HEK293 (cell line): ENCODE measurements around the gene DDIAS.

Experiments
- CTCF ChIA-PET: fragments of 350-600 bp; formaldehyde crosslinking; extraction: SDS; loops from one replicate; lab custom pipeline; 2021; ENCODE audit warnings: antibody characterized with exemption; lab: Yijun Ruan, JAX
- POLR2A ChIA-PET: fragments of 300-600 bp; formaldehyde crosslinking; extraction: SDS; loops from one replicate; lab custom pipeline; 2020; ENCODE audit warnings: antibody characterized with exemption, inconsistent platforms; lab: Yijun Ruan, JAX
- H3K27ac ChIP-seq: fragments of 200-500 bp; sonication (Bioruptor generic); 2 replicates; pipeline ENCODE4 v1.5.1; 2014; ENCODE audit warnings: low read depth, low read length, control low read depth, inconsistent platforms; ENCODE audit errors: extremely low read depth
- H3K36me3 ChIP-seq, 2 experiments: fragments of 200-500 bp in 1 of 2; sonication (Bioruptor generic) in 1 of 2; 1 replicate in 1 of 2; 2 replicates in 1 of 2; pipeline ENCODE4 v1.5.1; 2014 to 2017; ENCODE audit warnings: inconsistent platforms in 2 of 2, low read length in 2 of 2; ENCODE audit not compliant: control insufficient read depth in 2 of 2, insufficient read depth in 1 of 2
- H3K4me1 ChIP-seq: fragments of 200-500 bp; sonication (Bioruptor generic); 2 replicates; pipeline ENCODE4 v1.5.1; 2014; ENCODE audit warnings: mild to moderate bottlenecking, low read length, inconsistent platforms; ENCODE audit not compliant: control insufficient read depth, insufficient read depth
- H3K4me3 ChIP-seq: 2 replicates; pipeline ENCODE4 v1.5.1; 2011; ENCODE audit warnings: low read depth, mild to moderate bottlenecking, control low read depth, low read length, moderate library complexity
- H3K9me3 ChIP-seq: fragments of 200-500 bp; sonication (Bioruptor generic); 2 replicates; pipeline ENCODE4 v1.5.1; 2014; ENCODE audit warnings: low read depth, low read length, inconsistent platforms; ENCODE audit not compliant: control insufficient read depth, insufficient read depth
- KLF8 ChIP-seq: fragments of 450-650 bp; formaldehyde crosslinking; IDR thresholded peaks from 2 replicates; pipeline ENCODE4 v1.5.1; 2016; ENCODE audit warnings: missing biosample characterization, missing genetic modification characterization
- WT1 ChIP-seq: fragments of 450-650 bp; formaldehyde crosslinking; IDR thresholded peaks from 2 replicates; pipeline ENCODE4 v1.5.1; 2016; ENCODE audit warnings: missing biosample characterization, missing genetic modification characterization
- ZBTB8A ChIP-seq: fragments of 450-650 bp; formaldehyde crosslinking; IDR thresholded peaks from 2 replicates; pipeline ENCODE4 v1.5.1; 2016; ENCODE audit warnings: missing biosample characterization, missing genetic modification characterization
- ZIC2 ChIP-seq: fragments of 450-650 bp; formaldehyde crosslinking; IDR thresholded peaks from 2 replicates; pipeline ENCODE4 v1.5.1; 2016; ENCODE audit warnings: missing biosample characterization, missing genetic modification characterization
- ZNF121 ChIP-seq: fragments of 450-650 bp; formaldehyde crosslinking; IDR thresholded peaks from 2 replicates; pipeline ENCODE4 v1.5.1; 2016; ENCODE audit warnings: missing biosample characterization, missing genetic modification characterization
- ZNF148 ChIP-seq: fragments of 450-650 bp; formaldehyde crosslinking; IDR thresholded peaks from 2 replicates; pipeline ENCODE4 v1.5.0; 2017; ENCODE audit warnings: missing biosample characterization, missing genetic modification characterization, borderline replicate concordance
- ZNF26 ChIP-seq: fragments of 450-650 bp; formaldehyde crosslinking; IDR thresholded peaks from 2 replicates; pipeline ENCODE4 v1.5.1; 2016; ENCODE audit warnings: missing biosample characterization, missing genetic modification characterization
- ZNF280D ChIP-seq: fragments of 450-650 bp; formaldehyde crosslinking; IDR thresholded peaks from 2 replicates; pipeline ENCODE4 v1.5.1; 2016; ENCODE audit warnings: missing biosample characterization, missing genetic modification characterization
- ZNF292 ChIP-seq: fragments of 450-650 bp; formaldehyde crosslinking; IDR thresholded peaks from 2 replicates; pipeline ENCODE4 v1.5.1; 2016; ENCODE audit warnings: low read depth, missing biosample characterization, missing genetic modification characterization, borderline replicate concordance
- ZNF324 ChIP-seq: fragments of 450-650 bp; formaldehyde crosslinking; IDR thresholded peaks from 2 replicates; pipeline ENCODE4 v1.5.1; 2016; ENCODE audit warnings: missing biosample characterization, missing genetic modification characterization
- ZNF529 ChIP-seq: fragments of 450-650 bp; formaldehyde crosslinking; IDR thresholded peaks from 2 replicates; pipeline ENCODE4 v1.5.1; 2017; ENCODE audit warnings: missing genetic modification characterization, missing biosample characterization; ENCODE audit not compliant: insufficient replicate concordance
- ZNF600 ChIP-seq: fragments of 450-650 bp; formaldehyde crosslinking; IDR thresholded peaks from 2 replicates; pipeline ENCODE4 v1.5.1; 2016; ENCODE audit warnings: missing biosample characterization, missing genetic modification characterization
- ZNF670 ChIP-seq: fragments of 450-650 bp; formaldehyde crosslinking; IDR thresholded peaks from 2 replicates; pipeline ENCODE4 v1.5.1; 2016; ENCODE audit warnings: missing biosample characterization, missing genetic modification characterization, low read depth
- ZNF677 ChIP-seq: fragments of 450-650 bp; IDR thresholded peaks from 2 replicates; pipeline ENCODE4 v1.5.0; 2018; ENCODE audit warnings: missing biosample characterization, mild to moderate bottlenecking, missing genetic modification characterization, moderate library complexity
- ZXDB ChIP-seq: fragments of 450-650 bp; formaldehyde crosslinking; IDR thresholded peaks from 2 replicates; pipeline ENCODE4 v1.5.1; 2016; ENCODE audit warnings: missing biosample characterization, missing genetic modification characterization

DDIAS gene

GRCh38 chr11:82890936-82891335 lies 10.6 kb upstream of the DDIAS start:
- POLR2A ChIA-PET, result no interaction called here
- CTCF ChIA-PET, result no interaction called here
- TF ChIP-seq KLF8 (tag by site-specific recombination) (no peak), WT1 (no peak), ZNF670 (tag by site-specific recombination) (no peak), ZXDB (tag by site-specific recombination) (no peak), ZBTB8A (tag by site-specific recombination) (no peak), ZNF26 (tag by site-specific recombination) (no peak), ZNF600 (tag by site-specific recombination) (no peak), ZNF148 (no peak), ZNF280D (tag by site-specific recombination) (no peak), ZNF324 (tag by site-specific recombination) (no peak), ZNF529 (no peak), ZIC2 (tag by site-specific recombination) (no peak), ZNF677 (tag by site-specific recombination) (no peak)

GRCh38 chr11:82892611-82893169 lies 8.8 kb upstream of the DDIAS start:
- ChIA-PET POLR2A (no interaction called here), CTCF (interaction anchor here (1.2 kb wide), 1 partner anchor 8 kb away, joined by 3 read pairs; no protein-coding TSS in a partner anchor)
- H3K27ac ChIP-seq, result no peak overlapping the region
- no peaks in the 10 kb centered on the region for H3K9me3 ChIP-seq
- TF ChIP-seq ZNF121 (no peak), ZNF292 (no peak), ZBTB8A (tag by site-specific recombination) (no peak)
- no peak overlapping the region for H3K4me3 ChIP-seq
- no peaks in the 10 kb centered on the region; the same call in 1 of the 2 replicates for H3K4me1 ChIP-seq
- no peaks in the 10 kb centered on the region for H3K36me3 ChIP-seq

More at GRCh38 chr11:82890936-82891335, 10.6 kb upstream of the DDIAS start:
- H3K4me3 ChIP-seq, result no peak overlapping the region
- no peaks in the 10 kb centered on the region for H3K36me3 ChIP-seq
- H3K4me1 ChIP-seq, result no peaks in the 10 kb centered on the region; the same call in 1 of the 2 replicates
- H3K27ac ChIP-seq, result no peak overlapping the region
- H3K9me3 ChIP-seq, result no peaks in the 10 kb centered on the region
